ENCODE measurements around the gene ABCG1.

- no peak for TF ChIP-seq CTBP1 (IDR thresholded peaks at IDR 0.05; ENCODE audit: borderline replicate concordance)
- TF ChIP-seq BHLHE40 (IDR thresholded peaks at IDR 0.05; ENCODE audit: borderline replicate concordance): no peak
- no peak for TF ChIP-seq SUZ12 (IDR thresholded peaks at IDR 0.05)
- TF ChIP-seq SP1 (IDR thresholded peaks at IDR 0.05): no peak
- no peak for TF ChIP-seq ZNF384 (IDR thresholded peaks at IDR 0.05)
- no peak for TF ChIP-seq ARNT (IDR thresholded peaks at IDR 0.05)
- no peak for TF ChIP-seq TARDBP (IDR thresholded peaks at IDR 0.05)
- no peak for TF ChIP-seq FOXA1 (IDR thresholded peaks at IDR 0.05)
Observed at GRCh38 chr21:42264245-42265195, 45.6 kb downstream of the ABCG1 start.

Measured in HEK293T (cell line).